Gastrocnemius medialis (tissue), 4 donors: ENCODE measurements around the gene SLC18A3. TPM values are rescaled to one million over a fixed set of nuclear protein-coding genes. Genes with fewer than 3 reads are reported as not detected.

Source experiments
- ATAC-seq, 2 donors: fragments of 150-250 bp; one replicate each; pipeline ENCODE4 v1.9.1; 2016
- DNase-seq, 2 donors: peaks; one replicate each; pipeline ENCODE4 v3.0.0-alpha.2; 2019
- H3K27ac ChIP-seq, 4 donors: fragments of 200-600 bp; sonication (generic); 1 replicate in 1 of 4; 2 replicates in 3 of 4; pipeline ENCODE4 v1.5.1; 2016 to 2018; ENCODE audit warnings: mild to moderate bottlenecking in 2 of 4, moderate library complexity in 1 of 4
- H3K27me3 ChIP-seq, 3 donors: fragments of 200-600 bp; sonication (generic) in 2 of 3; 1 replicate in 1 of 3; 2 replicates in 2 of 3; pipeline versions ENCODE4 v1.5.1 to v1.6.0; 2016 to 2019; ENCODE audit warnings: mild to moderate bottlenecking in 1 of 3, moderate library complexity in 1 of 3
- H3K36me3 ChIP-seq, 2 donors: fragments of 200-600 bp; sonication (generic) in 1 of 2; one replicate each; pipeline ENCODE4 v1.5.1; 2017 to 2018
- H3K4me1 ChIP-seq, 2 donors: fragments of 200-600 bp; sonication (generic) in 1 of 2; one replicate each; pipeline ENCODE4 v1.5.1; 2016 to 2017; ENCODE audit warnings: mild to moderate bottlenecking in 2 of 2
- H3K4me3 ChIP-seq, 4 donors: fragments of 200-600 bp; sonication (generic) in 3 of 4; 1 replicate in 1 of 4; 2 replicates in 3 of 4; pipeline ENCODE4 v1.5.1; 2016 to 2019; ENCODE audit warnings: mild to moderate bottlenecking in 2 of 4
- H3K9me3 ChIP-seq, 3 donors: fragments of 200-600 bp; sonication (generic) in 2 of 3; 1 replicate in 1 of 3; 2 replicates in 2 of 3; pipeline ENCODE4 v1.5.1; 2016 to 2019
- POLR2A ChIP-seq, 2 donors: fragments of 450-650 bp; IDR thresholded peaks; one replicate each; pipeline ENCODE4 v1.6.1; 2017; ENCODE audit warnings: antibody characterized with exemption in 2 of 2, mild to moderate bottlenecking in 2 of 2, moderate library complexity in 2 of 2
- in situ Hi-C, 4 donors: fragments of 200-750 bp; cut with MboI; loops; one replicate each; pipeline versions ENCODE4 v1.15.0 to v1.8.0; 2017; ENCODE audit warnings: low sequenced_read_pairs in 4 of 4
- intact Hi-C: fragments of 100-400 bp; cut with DNase I; formaldehyde crosslinking; loops from one replicate; pipeline ENCODE4 v1.15.1; 2023; ENCODE audit warnings: low total_unique reads
- total RNA-seq, 4 donors: library from RNA; depleted of rRNA; stranded (reverse); fragments of >200 nt; gene quantifications; one replicate each; pipeline versions ENCODE4 v1.1.0 to v1.2.3, GENCODE V29; 2016
- TF ChIP-seq, protein P1 (sequence below), 5 experiments: fragments of 450-650 bp in 3 of 5; fragments of 200-600 bp in 2 of 5; sonication (generic) in 2 of 5; IDR thresholded peaks in 4 of 5; conservative IDR thresholded peaks in 1 of 5; 1 replicate in 4 of 5; 2 replicates in 1 of 5; pipeline ENCODE4 v1.5.1; 2016 to 2019; ENCODE audit warnings: antibody characterized with exemption in 5 of 5, mild to moderate bottlenecking in 3 of 5, moderate library complexity in 3 of 5

SLC18A3 gene
- total RNA-seq, 4 donors from 2014 or later = not detected

DNA sequence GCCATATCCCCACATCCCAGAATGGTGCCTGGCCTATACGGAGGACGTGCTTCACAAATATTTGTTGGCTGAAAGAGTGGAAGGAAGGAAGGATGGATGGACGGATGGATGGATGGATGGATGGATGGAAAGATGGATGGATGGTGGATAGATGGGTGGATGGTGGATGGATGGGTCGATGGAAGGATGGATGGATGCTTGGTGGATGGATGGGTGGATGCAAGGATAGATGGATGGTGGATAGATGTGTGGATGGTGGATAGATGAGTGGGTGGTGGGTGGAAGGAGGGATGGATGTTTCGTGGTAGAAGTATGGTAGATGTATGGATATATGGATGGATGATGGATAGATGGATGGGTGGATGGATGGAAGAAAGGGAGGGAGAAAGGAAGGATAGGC, 14.5 kb downstream of the SLC18A3 start:
- intact Hi-C loops = no loop called here
- DNase-seq (no peak), ATAC-seq (no peak)
- Histone ChIP-seq H3K27me3 (peaks cover 0 to 2% (median 0%) of the 10 kb centered on the region in 3 donors), H3K9me3 (no peaks in the 10 kb centered on the region), H3K4me3 (no peak overlapping the region), H3K36me3 (no peaks in the 10 kb centered on the region), H3K4me1 (no peaks in the 10 kb centered on the region), H3K27ac (no peak overlapping the region)
- TF ChIP-seq, protein P1, sequence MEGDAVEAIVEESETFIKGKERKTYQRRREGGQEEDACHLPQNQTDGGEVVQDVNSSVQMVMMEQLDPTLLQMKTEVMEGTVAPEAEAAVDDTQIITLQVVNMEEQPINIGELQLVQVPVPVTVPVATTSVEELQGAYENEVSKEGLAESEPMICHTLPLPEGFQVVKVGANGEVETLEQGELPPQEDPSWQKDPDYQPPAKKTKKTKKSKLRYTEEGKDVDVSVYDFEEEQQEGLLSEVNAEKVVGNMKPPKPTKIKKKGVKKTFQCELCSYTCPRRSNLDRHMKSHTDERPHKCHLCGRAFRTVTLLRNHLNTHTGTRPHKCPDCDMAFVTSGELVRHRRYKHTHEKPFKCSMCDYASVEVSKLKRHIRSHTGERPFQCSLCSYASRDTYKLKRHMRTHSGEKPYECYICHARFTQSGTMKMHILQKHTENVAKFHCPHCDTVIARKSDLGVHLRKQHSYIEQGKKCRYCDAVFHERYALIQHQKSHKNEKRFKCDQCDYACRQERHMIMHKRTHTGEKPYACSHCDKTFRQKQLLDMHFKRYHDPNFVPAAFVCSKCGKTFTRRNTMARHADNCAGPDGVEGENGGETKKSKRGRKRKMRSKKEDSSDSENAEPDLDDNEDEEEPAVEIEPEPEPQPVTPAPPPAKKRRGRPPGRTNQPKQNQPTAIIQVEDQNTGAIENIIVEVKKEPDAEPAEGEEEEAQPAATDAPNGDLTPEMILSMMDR (IDR thresholded peaks at IDR 0.05 in 4 of 5, conservative IDR thresholded peaks at IDR 0.05 in 1 of 5) = no peak
- TF ChIP-seq POLR2A (IDR thresholded peaks at IDR 0.05) = no peak
- in situ Hi-C loops = no loop called here

DNA sequence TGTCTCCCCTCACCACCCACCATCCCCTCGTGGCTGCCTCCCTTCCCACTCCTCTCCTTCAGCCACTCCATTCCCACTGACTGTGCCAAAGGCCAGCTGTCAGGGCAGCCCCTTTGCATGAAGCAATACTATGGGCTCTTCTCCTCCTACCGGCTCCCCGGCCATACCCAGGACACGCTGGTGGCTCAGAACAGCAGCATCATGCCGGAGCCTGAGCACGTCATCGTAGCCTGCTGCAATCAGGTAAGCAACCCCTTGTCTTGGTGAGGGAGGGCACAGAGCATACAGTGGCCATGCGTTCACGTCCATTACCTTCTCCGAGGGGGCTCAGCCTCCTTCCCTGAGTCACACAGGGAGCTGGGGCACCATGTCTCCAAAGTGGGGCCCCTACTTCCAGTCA, 15.3 kb downstream of the SLC18A3 start:
- Histone ChIP-seq H3K27ac (no peak overlapping the region), H3K9me3 (no peaks in the 10 kb centered on the region), H3K4me3 (no peak overlapping the region), H3K36me3 (no peaks in the 10 kb centered on the region), H3K27me3 (no peaks in the 10 kb centered on the region), H3K4me1 (no peaks in the 10 kb centered on the region)
- DNase-seq = no peak
- no peak for TF ChIP-seq POLR2A (IDR thresholded peaks at IDR 0.05)
- TF ChIP-seq, protein P1 (IDR thresholded peaks at IDR 0.05 in 4 of 5, conservative IDR thresholded peaks at IDR 0.05 in 1 of 5) = no peak
- in situ Hi-C loops (no loop called here), intact Hi-C loops (no loop called here)
- ATAC-seq = no peak

DNA sequence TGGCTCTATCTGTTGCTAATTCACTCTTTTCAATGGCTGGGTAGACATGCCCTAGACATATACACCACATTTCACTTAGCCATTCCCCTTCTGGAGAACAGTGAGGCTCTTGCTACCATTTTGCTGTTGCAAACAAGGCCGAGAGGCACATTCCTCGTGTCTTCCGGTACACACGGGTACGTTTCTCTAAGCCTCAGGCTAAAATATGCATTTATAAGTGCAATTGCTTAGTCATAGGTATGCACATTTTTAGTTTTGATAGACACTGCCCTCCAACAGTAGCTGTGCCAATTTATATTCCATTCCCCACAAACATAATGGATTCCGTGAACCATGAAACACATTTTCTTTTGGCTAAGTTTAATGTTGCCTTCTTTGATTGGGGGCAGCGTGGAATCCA, 16.9 kb downstream of the SLC18A3 start:
- DNase-seq = no peak
- in situ Hi-C loops (no loop called here), intact Hi-C loops (no loop called here)
- Histone ChIP-seq H3K27me3 (no peaks in the 10 kb centered on the region), H3K4me3 (no peak overlapping the region), H3K36me3 (no peaks in the 10 kb centered on the region), H3K9me3 (no peaks in the 10 kb centered on the region), H3K4me1 (no peaks in the 10 kb centered on the region), H3K27ac (no peak overlapping the region)
- no peak for TF ChIP-seq POLR2A (IDR thresholded peaks at IDR 0.05)
- TF ChIP-seq, protein P1 (IDR thresholded peaks at IDR 0.05 in 4 of 5, conservative IDR thresholded peaks at IDR 0.05 in 1 of 5) = no peak
- no peak for ATAC-seq

DNA sequence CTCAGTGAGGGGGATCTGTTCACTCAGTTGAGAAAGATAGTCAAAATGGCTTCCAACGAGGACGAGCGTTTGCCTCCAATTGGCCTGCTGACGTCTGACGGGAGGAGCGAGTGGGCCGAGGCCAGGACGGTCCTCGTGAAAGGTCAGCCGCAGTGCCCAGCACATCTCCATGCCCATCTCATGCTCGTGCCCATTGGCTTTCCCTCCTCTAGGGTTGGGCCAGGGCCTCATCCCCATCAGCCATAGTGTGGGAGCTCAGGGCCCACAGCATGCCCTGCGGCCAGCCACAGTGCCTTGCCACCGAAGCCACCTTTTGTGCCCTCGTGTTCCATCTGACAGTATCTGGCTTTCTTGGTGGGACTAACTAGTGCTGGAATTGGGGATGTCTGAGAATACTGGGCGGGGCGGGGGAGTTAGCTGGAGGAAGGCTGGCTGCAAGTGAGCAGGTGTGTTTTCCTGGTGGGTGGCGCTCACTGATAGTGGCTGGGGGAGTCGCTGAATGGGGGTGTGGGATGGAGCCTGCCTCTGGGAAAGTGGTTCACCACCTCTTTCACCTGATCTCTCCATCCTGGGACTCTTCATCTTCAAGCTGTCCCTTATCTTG, 17.6 kb downstream of the SLC18A3 start:
- in situ Hi-C loops = no loop called here
- no peak overlapping the region for H3K27ac ChIP-seq
- no peak for DNase-seq
- TF ChIP-seq, protein P1 (IDR thresholded peaks at IDR 0.05 in 4 of 5, conservative IDR thresholded peaks at IDR 0.05 in 1 of 5) = no peak
- no peak for TF ChIP-seq POLR2A (IDR thresholded peaks at IDR 0.05)
- intact Hi-C loops = no loop called here
- ATAC-seq = no peak
- H3K4me1 ChIP-seq = no peaks in the 10 kb centered on the region
- no peak overlapping the region for H3K4me3 ChIP-seq
- H3K36me3 ChIP-seq = no peaks in the 10 kb centered on the region
- no peaks in the 10 kb centered on the region for H3K27me3 ChIP-seq
- no peaks in the 10 kb centered on the region for H3K9me3 ChIP-seq

DNA sequence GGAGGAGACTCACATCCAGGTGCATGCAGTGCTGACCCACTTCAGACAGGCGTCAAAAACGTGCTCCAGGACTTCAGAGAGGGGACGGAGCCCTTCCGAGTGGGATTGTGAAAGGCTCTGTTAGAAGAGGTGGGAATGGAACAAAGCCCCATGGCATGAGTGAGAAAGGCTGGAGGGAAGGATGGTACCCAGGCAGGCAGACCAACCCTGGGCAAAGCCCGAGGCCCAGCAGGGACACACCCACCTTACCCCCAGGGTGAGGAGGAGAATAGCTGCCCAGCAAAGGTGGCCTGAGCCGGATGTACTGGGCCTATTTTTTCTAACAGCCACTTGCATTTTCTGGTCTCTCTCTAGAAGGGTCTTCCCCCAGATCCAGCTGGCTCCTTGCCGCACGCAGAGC, 18.5 kb downstream of the SLC18A3 start:
- no peak for TF ChIP-seq POLR2A (IDR thresholded peaks at IDR 0.05)
- TF ChIP-seq, protein P1 (IDR thresholded peaks at IDR 0.05 in 4 of 5, conservative IDR thresholded peaks at IDR 0.05 in 1 of 5) = no peak
- intact Hi-C loops = no loop called here

More for the DNA sequence above, 18.5 kb downstream of the SLC18A3 start:
- Histone ChIP-seq H3K4me3 (no peak overlapping the region), H3K9me3 (no peaks in the 10 kb centered on the region), H3K27ac (no peak overlapping the region), H3K27me3 (no peaks in the 10 kb centered on the region), H3K4me1 (no peaks in the 10 kb centered on the region), H3K36me3 (no peaks in the 10 kb centered on the region)
- in situ Hi-C loops = no loop called here
- ATAC-seq = no peak
- DNase-seq = no peak
